Inferior parietal cortex (tissue), 1 donor: ENCODE data around the gene OSBP2.
"Not testable (repeated sequence)": the region's sequence is repeated elsewhere in the genome, so short reads cannot be mapped to it uniquely, and the experiment has no call there.

Experiments used
- DNase-seq: peaks from one replicate; pipeline ENCODE4 v3.0.0-alpha.2; 2016; ENCODE audit errors: extremely low spot score

OSBP2 gene

DNA sequence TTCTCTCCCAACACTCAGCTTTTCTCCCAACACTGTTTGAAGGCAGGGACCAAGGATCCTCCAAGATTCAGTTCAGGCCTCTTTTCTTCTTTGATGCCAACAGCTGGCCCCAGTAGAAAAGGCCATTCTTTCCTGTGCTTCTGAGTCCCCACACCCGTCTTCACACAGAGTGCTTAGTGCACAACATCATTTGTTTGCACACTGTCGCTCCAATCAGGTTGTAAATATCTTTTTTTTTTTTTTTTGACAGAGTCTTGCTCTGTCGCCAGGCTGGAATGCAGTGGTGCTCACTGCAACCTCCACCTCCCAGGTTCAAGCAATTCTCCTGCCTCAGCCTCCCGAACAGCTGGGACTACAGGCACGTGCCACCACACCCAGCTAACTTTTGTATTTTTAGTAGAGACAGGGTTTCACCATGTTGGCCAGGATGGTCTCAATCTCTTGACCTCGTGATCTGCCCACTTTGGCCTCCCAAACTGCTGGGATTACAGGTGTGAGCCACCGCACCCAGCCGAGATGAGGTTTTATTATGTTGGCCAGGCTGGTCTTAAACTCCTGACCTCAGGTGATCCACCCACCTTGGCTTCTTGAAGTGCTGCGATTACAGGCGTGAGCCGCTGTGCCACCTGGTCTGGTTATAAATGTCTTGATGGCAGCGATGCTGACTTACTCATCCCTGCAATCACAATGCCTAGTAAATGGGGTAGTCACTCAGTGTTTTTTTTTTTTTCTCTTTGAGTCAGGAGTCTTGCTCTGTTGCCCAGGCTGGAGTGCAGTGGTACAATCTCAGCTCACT is 14.6 kb upstream of the OSBP2 start:
- not testable (repeated sequence) for DNase-seq

DNA sequence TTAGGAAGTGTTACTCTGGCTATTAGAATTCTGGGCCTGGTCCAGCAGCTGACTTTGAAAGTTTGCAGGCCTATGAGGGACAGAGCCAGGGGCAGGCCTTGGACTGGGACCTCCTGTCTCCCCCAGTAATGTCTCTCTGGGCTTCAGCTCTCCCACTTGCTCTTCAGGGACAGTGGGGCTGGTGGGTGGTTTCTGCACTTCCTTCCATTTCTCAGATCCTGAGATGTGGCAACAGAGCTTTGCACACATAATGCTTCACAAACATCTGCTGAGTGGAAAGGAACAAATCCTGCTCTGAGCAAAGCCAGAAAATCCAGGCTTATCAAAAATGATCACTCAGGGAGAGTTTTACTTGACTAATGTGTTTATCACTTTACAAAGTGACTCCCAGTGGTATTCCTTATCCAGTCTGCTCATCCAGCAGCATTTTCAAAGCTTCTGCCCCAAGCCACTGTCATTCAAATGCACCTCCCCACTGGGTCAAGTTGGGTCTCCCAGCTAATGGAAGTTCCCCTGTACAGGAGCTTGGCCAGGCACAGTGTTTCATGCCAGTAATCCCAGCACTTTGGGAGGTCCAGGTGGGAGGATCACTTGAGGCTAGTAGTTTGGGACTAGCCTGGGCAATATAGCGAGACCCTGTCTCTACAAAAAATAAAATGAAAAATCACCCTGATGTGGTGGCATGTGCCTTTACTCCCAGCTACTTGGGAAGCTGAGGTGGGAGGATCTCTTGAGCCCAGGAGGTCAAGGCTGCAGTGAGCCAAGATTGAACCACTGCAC is 13.5 kb upstream of the OSBP2 start:
- no peak for DNase-seq

DNA sequence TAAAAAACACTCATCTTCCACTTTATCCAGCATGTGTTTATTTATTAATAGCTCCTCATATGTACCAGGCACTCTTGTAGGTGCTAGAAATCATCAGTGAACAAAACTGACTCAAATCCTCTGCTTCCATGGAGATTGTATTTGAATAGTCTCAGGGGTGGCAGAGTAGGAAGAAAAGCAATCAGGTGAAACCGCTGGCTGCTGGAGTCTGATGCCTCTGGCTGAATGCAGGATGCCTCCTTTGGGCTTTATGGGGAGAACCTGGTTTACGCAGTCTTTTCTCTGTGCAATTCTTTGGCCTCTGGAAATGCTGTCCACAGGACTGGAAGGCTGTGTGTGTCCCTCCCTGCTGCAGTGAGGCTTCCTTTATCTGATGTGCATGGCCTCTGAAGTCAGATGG is 12.8 kb upstream of the OSBP2 start:
- DNase-seq: no peak

DNA sequence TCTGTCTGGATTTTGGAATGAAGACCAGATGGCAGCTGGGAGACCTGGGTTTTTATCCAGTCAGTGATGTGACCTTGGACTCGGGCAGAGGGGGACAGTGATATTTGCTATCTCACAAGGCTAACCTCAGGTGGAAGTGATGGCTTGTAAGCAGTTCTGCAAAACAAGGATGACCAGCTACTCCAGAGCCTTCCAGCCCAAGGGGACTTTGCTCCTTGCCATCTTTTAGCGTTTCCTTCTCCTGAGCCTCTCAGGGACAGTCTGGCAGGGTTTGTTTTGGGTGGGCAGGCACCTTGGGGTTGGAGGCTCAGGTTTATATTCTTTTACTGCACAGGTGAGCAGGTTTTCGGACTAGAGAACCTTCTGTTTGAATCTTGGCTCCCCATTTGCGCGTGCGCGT is 9.5 kb upstream of the OSBP2 start:
- no peak for DNase-seq

DNA sequence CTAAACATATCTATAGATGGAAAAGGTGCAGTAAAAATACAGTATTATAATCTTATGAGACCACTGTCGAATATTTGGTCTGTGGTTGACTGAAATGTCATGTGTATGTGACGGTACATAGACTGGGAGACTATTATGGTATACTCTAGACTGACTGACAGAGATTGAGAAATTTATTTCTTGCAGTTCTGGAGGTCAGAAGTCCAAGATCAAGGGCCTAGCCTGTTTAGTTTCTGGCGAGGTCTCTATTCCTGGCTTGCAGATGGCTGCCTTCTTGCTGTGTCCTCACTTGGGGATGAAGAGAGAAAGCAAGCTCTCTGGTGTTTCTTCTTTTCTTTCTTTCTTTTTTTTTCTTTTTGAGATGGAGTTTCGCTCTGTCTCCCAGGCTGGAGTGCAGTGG is 7.3 kb upstream of the OSBP2 start:
- no peak for DNase-seq

DNA sequence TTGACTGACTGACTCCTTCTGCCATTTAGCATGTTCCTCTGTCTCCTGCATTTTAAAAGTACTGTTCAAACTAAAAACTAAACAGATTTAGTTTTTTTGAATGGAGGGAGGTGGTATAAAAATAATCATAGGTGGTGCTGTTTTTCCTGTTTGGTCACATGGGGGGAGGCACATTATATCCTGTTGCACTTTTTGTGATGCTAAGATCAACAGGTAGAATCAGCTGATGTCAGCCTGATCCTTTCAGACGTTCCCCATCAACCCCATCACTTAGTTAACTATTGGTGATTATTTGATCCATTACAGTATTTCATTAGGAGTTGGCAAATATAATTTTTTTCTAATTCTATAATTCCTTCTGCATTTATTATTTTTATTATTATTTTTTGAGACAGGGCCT is 5.1 kb upstream of the OSBP2 start:
- no peak for DNase-seq

DNA sequence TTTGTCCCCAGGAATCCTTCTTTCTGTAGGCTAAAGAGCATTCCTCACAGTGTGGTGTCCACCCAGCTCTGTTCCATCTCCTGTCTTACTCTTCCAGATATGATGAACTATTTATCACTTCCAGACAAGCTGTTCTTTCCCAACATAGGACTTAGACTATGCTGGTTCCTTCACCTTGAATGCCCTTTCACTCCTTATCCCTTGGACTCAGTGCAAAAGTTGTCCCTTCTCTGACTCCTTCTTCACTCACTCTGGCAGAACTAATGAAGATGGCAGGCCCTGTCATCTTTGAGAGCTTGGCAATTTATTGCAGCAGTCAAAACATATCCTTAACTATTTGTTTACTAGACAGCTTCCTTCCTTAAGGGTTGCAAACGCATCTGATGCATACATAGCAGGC is 3.5 kb upstream of the OSBP2 start:
- no peak for DNase-seq

DNA sequence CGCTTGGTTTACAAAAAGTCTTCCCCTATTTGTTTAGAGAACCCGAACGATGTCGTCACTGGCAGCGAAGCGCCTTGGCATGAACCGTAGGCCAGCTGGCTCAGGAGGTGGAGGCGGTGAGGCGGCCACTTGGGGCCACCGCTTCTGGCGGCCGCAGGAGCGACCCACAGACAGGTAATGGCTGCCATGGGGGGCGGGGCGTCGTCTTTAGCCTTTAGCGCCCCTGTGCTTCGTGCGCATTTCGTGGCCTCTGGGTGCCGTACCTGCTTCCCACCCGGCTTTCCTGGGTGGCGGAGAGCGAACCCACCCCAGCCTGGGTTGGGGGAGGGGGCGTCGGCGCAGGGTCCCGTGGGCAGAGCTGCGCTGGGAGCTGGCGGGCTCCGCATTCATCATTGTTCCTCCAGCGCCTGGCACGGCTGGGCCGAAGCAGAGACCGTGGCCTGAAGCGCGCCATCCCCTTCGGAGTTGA is 469 bp upstream of the OSBP2 start:
- peak; percentile 62 for DNase-seq

DNA sequence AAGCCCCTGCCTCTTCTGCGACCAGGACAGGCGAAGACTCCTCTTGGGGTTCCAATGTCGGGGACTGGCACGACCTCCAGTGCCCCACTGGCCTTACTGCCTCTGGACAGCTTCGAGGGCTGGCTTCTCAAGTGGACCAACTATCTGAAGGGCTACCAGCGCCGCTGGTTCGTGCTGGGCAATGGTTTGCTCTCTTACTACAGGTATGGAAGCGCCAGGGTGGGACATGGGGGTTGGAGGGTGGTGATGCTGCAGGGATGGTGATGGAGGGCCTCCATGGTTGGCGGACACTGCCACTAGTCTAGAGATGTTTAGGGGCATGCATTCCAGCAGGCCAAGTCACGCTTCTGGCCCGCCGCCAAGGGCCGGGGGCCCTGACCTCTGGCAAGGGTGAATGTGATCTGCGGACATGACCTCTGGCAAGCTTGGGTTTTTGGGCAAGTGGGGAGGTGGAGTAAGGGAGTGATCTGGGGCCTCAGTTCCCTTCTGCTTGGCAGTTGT is 727 bp downstream of the OSBP2 start:
- DNase-seq: no peak

DNA sequence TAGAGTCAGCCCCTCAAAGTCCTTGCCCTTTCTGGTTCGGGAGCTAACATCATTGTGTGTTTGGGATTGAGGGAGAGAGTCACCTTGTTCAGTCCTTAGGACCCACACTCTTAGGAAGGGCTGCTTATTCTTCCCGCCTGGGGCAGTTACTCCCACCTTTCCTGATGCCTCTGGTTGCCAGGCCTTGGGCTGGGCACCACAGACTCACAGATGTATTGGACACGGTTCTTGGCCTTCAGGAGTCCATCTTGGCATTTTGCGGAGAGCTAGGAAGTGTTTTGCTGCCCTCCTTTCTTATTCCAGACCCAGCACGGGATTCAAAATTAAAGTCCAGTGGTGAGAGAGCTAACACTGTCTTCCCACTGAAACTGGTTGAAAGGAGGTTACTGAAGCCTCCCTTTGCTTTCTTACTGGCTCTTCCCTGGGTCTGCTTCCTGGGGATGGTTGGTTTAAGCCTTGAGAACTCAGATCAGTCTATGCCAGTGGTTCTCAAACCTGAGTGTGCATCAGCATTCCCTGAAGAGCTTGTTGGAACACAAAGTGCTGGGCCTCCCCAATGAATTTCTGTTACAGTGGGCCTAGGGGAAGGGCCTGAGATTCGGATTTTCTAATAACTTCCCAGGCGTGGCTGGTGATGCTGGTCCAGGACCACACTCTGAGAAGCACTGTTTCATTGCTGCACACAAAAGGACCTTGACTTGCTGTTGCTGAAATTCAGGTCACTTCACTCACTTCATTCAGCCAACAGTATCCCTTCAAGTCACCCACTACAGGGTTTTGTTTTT is 1.4 kb downstream of the OSBP2 start:
- peak; percentile 35 for DNase-seq

DNA sequence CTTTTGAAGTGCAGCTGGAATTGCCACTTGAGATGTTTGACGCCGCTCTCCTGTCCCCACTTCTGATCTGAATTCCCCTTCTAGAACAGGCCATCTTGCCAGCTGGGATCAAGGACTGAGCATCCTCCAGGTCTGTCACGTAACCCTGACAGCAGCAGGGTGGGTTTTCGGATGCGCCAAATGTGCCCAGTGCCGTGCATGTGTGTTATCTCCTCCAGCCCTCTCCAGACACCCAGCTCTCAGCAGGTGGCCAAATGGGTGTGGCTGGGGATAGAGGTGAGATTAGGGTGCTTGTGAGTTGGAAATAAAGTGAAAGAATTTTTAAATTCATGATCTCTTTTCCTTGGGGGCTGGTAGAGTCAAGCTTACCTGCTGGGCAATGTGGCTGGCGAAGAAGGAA is 3.3 kb downstream of the OSBP2 start:
- DNase-seq: no peak

DNA sequence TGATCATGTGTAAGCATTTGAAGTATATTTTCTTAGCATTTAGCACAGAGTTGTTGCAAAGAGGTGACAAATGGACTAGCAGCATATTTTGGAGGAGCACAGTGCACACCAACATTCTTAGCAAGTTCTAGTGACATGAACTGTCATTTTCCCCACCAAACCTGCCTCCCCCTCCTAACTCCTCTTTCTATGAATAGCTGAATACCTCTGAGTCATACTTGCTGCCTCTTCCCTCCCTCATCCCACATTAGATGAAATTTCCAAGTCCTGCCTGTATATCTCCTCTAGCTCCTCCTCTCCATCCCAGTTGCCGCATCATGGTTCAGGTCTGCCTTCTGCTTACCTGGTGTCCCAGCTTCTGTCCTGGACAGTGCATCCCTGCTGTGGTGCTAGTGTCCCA is 7.2 kb downstream of the OSBP2 start:
- DNase-seq: no peak

DNA sequence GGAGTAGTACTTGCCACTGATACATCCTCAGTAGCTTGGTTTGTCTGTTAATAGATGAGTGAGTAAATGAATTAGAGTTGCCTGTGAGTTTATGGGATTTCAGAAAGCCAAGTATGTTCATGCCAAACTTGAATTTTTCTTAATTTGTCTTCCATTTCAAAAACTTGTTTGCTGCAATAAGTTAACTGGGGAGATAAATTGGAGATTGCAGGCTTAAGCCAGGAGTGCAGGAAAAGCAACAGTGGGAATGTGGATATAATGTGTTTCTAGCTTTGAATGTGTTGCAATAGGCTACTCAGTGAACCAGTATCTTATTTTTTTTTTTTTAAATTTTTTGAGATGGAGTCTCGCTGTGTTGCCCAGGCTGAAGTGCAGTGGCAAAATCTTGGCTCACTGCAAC is 8.2 kb downstream of the OSBP2 start:
- no peak for DNase-seq

DNA sequence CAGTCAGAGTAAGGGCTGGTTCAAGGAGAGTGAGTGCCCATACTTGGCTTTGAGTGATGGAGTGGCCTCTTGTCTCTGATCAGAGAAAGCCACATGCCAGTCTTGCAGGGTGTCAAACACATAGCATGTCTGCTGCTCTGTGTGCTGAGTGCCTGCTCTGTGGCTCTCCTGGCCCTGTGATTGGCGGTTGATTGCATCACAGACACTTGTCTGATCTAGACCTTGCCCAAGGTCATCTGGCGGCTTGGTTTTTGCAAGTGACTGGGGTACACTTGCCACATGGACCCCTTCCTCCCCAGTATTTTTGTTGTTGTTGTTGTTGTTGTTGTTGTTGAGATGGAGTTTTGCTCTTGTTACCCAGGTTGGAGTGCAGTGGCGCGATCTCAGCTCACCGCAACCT is 10.3 kb downstream of the OSBP2 start:
- DNase-seq: no peak

DNA sequence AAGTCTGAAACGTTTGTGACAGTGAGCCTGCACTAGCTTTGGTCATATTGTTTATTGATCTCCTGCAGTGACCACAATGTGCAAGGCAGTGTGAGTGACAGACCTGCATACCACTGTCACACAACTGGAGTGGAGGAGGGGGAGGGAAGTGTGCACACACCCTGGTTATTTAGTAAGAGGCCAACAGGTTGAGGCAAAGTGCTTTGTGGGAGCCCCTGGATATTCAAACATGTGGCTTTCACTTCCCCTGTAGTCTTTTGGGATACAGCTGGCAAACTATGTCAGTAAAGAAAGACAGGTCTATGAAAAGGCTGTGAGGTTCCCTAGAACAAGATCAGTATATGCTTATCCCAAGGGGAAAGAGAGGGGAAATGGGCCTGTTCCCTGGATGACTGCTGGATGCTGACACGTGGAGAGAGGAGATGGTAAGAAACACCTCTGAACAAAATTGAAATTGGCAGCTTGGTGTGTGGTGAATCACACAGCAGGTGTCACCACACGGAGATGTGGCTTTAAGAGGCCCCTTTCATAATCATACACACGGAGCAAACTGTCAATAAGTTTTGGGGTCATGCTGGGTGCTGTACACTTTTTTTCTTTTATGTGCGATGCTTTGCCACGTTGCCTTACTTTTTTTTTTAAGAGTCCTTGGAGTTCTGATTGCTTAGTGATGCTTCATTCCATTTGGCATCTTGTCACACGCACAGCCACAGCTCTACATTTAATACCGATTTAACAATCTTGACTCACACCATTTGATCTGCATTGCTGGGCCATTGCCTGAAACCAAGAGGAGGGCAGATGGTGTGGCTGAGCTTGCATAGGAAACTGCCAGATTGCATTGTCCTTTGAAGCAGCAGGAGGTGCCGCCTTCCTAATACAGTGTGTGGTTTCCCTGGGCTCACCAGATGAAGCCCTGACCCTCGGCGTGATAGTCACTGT is 11.3 kb downstream of the OSBP2 start:
- peak; percentile 59 for DNase-seq

DNA sequence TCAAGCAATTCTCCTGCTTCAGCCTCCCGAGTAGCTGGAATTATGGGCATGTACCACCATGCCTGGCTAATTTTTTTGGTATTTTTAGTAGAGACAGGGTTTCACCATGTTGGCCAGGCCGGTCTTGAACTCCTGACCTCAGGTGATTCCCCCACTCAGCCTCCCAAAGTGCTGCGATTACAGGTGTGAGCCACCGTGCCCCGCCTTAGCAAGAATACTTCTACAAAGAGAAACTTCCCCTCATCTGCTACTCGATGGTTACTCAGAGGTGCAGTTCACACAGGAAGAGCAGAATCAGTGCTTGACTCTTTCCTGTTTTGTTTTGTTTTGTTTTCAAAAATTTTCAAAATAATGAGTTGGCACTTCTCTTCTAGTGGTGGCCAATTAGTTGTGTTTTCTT is 15.3 kb downstream of the OSBP2 start:
- not testable (repeated sequence) for DNase-seq

DNA sequence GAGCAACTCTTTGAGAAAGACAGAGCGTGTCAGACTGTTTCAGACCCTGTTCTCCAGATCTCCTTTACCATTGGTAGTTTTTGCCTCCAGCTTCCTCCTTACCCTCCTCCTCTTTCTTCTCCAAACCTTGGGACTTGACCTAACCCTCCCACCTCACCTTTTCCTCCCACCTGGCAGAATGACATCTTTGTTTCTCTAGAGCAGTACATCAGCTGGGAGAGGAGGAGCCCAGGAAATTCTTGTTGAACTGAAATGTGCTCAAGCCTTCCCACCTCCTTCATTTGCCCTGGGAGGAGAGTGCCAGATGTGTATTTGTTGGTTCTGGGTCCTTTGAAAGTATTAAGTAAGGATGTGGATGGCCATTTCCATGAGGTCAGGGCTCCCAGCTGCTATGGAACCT is 17.4 kb downstream of the OSBP2 start:
- DNase-seq: no peak

DNA sequence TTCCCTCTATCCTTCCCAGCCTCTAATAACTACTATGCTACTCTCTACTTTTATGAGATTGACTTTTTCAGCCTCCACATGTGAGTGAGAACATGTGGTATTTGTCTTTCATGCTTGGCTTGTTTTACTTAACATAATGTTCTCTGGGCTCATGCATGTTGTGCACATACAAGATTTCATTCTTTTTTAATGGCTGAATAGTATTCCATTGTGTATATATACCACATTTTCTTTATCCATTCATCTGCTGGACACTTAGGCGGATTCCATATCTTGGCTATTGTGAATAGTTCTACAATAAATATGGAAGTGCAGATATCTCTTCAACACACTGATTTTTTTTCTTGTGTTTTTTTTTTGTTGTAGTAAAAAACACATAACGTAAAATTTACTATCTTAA is 19.4 kb downstream of the OSBP2 start:
- no peak for DNase-seq

DNA sequence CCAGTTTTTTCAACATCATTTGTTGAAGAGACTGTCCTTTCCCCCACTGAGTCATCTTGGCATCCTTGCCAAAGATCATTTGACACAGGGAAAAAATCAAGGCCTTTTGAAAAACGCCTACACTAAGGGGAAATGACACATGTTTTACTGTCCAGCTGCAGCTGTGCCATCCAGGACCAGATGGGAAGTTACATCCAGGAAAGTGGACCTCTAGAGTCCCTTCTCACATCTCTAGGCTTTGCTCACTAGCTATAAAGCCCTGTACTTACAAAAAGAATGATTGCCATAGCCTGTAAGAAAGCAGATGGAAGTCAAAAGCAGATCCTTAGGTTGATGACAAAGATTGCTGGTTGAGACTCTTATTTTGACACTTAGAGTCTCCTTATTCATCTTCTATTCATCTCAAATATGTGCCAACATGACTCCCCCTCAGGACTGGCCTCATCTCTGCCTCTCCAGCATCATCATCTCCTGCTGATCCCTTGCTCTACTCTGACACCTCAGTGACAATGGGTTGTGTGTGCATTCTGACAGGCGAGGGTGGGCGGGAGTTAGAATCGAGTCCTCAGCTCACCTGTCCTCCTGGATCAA is 22.8 kb downstream of the OSBP2 start:
- no peak for DNase-seq

DNA sequence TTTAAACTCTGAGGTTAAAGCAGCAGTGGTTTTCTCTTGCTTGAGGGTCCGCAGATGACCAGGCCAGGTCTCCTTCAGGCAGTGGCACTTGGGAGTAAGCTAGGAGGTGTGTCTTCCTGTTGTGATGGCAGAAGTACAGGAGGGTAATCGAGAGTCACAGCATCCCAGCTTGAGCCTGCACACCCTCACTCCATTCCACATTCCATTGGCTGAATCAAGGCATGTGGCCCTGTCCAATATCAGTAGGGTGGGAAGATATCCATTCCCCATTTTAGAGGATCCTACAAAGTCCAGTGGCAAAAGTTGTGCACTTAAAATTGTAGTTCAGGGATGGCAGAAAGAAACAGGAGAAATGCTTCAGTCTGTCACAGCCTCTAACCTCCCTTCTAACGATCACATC is 23.3 kb downstream of the OSBP2 start:
- no peak for DNase-seq

DNA sequence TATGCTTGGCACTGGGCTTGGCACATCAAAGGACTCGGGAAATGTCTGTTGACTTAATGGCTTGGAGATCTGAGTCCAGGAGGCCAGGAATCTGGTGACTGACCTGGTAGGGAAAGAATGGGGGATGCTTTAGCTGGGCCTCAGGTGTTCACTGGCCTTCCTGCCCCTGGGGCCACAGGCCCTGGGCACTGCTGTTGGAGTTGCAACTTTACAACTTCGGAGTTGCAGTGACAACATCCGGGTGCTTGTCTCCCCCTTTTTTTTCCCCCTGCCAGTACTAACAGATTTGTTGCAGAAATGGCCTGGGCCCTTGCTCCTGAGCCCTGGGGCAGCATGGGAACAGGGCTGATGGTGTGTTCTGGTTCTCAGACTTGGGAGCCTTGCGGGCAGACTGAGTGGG is 23.8 kb downstream of the OSBP2 start:
- no peak for DNase-seq
